Stimulated activated CD4-positive, alpha-beta T cell treated with anti-CD3 and anti-CD28 coated beads, TNF-alpha, amount 100 ng/mL, for 4 hours (primary cell): ENCODE data around the gene LHX2.

ENCODE experiments used
- DNase-seq, 3 experiments: peaks; one replicate each; pipeline ENCODE4 v3.0.0-alpha.2; 2020; ENCODE audit warnings: low read depth in 3 of 3

The LHX2 gene

DNA sequence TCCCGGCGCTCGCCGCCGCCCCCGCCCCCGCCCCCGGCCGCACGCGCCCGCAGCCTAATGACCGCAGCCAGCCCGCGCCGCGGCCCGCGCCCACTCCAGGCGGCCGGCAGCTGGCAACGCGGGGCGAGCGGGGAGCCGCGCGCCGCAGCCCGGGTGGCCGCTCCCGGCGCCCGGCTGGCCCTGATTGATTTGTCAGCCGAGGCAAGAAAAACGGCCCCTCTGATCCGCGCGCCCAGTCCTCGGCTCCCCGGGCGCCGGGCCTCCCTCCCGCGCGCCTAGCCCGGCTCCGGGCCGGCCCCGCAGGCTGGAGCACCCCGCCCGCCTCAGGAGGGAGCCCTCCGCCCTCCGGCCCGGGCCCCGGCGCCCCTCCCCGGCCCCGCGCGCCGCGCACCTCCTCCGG, 11.9 kb upstream of the LHX2 start:
- no peak for DNase-seq

DNA sequence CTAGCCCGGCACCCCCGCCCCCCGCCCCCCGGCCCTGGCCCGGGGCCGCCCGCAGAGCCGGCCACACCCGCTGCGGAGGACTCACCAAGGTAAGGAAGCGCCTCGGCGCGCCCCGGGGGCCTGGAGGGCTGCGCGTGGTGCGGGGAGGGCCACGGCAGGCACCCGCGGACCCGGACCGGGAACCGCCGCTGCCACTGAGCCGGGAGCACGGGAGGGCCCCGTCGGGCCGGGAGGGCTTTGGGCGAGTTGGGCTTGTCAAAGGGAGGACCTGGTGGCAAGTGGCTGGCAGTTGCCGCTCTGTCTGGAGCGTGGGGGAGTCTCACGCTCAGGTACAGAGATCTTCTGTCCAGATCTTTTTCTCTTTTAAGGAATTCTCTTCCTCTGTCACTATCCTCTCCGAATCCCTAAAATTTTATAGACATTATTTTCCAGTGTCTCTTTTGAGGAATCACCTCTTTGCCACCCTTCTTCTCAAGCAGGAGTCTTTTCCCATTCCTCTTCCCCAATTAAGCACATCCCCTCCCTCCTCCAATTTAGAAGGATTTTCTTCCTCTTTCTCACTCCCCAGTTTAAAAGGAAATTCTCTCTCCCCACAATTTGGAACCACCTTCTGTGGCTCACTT, 11.3 kb upstream of the LHX2 start:
- no peak for DNase-seq

DNA sequence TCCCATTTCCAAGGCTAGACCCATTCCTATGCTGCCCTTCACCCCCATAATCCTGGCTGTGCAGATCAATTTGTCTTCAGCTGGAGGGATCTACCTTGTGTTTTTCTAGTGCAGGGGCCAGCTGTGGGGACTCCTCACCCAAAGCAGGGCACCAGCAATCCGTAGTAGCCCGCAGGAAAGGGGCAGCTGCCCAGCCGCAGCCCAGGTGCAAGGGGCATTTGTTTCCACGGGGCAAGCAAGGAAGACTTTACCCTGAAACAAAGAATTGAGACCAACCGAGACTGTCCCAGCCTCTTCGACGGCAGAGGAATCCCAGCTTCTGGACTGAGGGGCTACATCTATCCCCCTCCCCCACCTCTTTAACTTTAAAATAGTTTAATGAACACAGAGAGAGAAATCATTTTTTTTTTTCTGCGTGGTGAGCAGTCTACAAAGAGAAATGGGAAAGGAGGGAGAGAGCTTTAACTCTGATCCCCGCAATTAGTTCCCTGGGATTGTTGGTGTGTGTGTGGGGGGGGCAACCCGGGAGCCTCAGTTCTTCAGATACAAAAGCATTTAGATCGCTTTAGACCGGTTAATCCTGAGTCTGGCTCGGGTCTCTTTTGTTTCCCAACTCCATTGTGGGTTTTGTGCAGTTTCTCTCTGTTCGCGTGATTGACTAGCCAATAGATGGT, 10.6 kb upstream of the LHX2 start:
- no peak for DNase-seq

DNA sequence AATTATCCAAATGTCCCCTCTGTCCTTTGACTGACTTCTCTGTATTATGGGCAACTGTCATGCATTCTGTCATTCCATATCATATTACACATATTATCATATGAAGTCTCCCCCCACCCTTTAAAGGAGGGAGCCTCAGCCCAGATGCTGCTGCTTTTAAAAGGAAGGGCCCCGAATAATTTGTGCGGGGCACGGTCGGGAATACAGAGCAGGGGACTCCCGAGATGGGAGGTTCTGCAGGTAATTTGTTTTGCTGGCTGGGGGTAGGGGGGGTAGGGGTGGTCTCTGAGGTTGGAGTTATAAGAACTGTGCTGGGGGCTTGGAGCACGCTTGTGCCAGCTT, 10.1 kb upstream of the LHX2 start:
- DNase-seq, result no peak

DNA sequence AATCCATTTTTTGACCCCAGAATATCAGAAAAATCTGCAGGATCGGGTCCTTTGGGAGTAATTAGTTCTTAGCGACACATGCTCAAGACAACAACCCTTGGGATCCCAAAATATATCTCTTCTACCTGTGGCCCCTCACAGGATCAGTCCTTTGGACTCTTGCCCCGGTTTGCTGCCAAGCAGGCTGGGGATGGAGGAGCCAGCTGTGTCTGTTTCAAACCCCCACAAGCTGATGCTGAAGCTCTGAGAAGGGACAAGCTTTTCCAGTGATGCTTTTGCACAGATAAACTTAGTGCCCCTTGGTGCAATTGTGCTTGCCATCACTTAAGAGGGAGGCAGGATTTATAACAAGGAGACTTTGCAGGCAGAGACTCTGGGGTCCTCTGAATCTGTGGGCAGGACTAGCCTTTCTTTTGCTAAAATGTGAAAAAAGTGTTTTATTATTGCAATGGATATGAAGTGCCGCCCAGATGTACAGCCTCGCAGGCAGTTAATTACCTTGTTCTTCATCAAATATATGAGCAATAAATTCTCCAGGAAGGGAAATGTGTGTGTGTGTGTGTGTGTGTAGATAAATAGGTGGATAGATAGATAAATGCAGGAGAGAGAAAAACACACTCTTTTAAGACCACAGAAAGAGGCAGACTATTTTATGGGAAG, 9.6 kb upstream of the LHX2 start:
- no peak for DNase-seq

DNA sequence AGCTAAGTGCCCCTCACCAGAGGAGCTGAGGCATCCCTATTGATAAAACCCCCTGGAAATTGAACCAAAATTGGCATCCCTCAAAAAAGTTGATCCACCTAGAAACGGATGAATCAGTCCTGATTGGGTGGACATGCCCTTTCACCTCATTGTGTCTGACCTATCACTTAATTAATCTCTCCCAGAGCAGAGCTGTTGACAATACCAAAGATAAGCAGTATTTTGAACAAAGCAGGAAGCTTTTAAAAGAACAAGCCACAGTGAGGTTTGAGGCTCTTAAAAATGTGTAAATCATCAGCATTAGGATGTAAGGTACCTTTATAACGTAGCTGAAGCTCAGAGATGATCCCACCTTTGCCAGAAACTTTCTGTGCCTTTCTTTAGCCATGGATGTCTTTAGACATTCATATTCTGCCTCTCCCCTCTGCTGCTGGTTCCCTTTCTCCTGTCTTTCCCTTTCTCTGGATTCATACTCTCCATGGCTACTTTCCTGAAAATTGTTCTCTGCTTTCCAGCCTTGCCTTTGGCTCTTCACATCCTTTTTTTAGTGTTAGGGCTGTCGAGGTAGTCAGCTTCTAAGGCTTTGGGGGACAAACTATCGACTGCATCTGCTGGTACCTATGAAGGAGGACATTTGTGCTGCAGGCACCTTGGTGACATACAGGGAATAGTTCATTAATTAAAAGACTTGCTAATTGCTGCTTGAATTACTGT, 7.8 kb upstream of the LHX2 start:
- no peak for DNase-seq

GRCh38 chr9:124004593-124004992, 7.0 kb upstream of the LHX2 start:
- no peak for DNase-seq

GRCh38 chr9:124005029-124005771, 6.4 kb upstream of the LHX2 start:
- DNase-seq, result no peak

DNA sequence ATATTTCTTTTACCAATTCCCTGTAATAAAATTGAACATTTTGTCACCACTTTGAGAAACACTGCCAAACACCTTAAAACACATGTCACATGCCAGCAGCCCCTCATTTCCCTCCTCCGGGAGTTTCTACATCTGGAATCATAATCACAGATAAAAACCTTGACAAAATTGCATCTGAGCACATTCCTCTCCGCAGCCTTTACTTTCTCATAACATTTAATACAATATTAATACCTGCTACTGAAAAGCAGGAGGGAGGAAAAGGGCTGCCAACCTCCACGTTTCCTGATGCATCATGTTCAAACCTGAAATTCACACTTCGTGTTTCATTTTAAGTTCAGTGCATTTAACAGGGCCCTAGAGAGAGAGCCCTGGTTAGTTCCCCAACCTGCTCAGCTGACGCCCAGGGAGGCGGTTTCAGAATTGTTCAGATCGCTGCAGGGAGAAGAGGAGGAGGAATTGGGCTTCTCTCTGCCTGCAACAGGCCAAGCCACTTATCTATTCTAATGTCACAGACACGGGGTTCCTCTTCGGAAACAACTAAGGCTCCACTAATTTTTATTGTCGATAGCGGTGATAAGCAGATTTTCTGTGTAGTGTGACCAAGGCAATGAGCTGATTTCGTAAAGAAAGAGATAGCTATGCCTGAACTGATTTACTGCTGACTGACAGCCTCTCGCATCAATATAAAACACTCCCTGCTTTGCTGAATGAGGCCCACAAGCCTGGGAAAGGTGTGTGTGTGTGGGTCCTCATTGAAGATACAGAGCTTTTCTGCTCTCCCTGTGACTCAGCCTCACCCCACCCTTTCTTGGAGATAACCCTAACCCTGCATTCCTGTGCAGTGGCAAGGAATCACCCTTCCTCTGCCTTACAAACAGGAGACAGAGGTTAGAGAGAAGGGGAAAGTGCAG, 4.9 kb upstream of the LHX2 start:
- DNase-seq, result no peak

GRCh38 chr9:124007565-124008302, 3.8 kb upstream of the LHX2 start:
- DNase-seq, result no peak

DNA sequence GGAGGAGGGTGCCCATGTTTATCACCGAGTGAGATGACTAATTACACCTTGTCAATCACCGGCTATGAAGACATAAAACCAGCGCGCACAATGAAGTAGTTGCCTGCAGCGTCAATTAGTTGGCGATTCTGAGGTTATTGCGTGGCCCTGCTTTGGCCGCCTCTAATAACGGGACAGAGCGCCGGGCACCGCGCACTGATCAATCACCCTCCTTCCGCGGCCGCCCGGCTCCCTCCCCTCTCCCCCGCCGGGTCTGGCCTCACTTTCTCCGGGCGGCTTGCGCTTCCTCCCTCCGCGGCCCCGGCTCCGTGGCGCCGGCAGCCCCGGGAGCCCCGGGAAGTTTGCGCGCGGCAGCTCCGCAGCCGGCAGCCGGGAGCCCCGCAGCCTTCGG, 3.3 kb upstream of the LHX2 start:
- DNase-seq, result no peak

DNA sequence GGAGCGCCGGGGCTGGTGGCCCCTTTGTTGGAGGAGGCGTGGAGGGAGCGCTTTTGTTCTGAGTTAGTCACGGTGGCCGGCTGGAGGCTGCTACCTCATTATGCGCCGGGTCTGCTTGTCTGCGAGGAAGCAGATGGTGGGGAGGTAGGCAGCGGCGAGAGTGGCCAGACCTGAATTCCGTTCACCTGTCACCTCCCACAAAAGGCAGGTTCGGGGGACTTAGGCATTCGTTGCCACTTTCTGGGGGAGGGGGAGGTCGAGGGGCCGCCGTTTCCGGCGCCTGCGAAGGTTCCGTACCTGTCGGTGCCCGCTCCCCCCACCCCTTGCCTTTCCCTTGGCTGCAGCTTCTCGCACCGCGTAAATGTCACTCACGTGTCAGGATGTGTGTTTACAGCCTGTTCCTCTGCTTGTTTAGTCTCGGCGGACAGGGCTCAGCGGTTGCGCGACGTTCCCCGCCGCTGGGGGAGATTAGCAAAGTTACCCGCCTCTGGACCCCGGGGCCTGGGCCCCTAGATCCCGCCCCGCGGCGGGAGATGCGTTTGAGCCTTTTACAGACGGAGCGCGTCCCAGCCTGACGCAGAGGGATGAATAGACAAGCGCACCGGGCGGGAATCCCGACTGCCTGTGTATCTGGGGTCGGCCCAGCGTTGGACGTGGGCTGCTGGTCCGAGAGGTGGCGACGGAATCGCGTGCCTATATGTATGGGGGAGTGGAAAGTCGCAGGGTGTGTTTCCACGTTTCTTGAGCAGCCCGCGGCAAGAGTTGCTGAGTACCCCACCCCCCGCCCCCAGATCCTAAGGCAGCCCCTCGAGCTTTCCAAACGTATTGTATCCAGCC, 2.7 kb upstream of the LHX2 start:
- no peak for DNase-seq

- no peak for DNase-seq
These were observed 1.9 kb upstream of the LHX2 start for GRCh38 chr9:124009531-124010217.

DNA sequence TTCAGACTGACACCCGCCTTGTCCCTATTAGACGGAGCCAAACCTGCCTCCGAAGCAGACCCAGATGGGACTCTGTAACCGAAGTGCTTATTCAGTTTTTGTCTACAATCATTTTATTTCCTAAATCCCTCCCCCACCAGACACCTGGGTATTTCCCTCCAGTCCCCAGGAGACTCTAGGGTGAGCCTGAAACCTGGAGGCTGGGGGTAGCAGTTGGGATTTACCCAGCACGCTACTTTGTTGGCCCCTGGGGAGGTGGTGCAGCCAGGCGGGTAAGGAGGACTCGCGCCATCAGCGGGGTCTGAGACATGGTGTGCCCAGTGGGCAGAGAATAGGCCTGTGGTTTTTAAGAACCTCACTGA, 1.3 kb upstream of the LHX2 start:
- DNase-seq, result no peak

DNA sequence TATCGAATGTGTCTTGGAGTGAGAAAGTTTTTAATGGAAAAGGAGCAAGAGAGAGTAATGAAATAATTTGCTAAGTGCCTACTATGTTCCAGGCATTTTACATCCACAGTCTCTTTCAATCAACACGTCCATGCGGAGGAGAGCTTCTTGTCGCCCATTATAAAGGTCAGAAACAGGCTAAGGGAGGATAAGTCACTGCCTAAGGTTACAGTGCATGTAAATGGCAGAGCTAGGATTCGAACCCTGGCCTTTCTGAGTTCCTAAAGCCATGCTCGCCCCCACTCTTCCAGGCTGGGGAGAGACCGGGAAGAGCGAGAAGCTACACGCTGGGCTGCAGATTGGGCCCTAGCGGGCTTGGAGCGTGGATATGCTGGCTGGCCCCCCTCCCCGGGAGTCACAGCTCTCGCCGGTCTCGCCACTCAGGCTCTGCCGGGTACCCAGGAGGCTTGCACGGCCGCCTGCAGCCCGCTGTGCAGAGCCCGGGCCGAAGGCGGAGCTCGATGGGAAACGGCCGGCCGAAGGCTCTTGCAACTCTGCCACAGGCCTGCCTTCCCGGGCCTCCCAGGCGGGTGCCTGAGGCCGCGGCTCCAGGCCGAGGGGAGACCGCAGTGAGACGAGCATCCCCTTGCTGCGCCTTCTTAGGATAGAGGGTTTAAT, 775 bp upstream of the LHX2 start:
- no peak for DNase-seq

DNA sequence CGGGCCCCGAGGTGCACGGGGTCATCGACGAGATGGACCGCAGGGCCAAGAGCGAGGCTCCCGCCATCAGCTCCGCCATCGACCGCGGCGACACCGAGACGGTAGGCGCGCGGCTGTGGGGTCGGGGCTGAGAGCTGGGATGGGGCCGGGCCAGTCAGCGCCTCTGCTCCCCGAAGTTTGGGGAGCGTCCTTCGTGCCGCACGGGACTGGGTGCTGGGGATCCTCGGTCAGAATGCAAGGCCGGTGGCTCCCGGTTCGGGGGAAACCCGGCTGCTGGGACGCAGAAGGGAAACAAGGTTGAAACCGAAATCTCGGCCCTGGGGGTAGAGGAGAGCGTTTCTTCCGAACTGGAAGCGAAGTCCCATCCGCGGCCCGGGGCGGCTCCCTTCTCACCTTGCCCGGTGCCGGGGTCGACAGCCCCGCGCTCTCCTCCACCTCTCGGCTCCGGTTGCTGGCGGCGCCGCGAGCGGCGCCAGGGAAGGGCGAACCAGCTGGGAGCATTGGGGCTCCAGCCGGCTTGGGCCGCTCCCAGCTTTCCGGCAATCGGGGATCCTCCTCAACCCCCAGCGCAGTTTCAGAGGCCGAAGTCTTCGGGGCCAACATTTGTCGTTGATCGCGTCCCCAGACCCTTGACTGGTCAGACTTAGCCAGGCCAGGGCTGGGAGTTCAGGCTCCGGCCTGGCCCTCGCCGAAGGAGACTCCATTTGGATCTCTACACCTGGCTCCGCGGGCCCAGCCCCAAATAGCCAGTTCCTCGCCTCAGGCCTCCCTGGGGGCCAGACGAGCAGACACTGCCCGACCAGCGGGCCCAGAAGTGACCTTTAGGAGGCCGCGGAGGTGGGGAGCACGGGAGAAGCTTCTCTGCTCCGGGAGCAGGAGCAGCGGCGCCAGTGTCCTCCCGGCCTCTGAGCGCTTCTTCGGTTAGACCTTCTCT, 1.1 kb downstream of the LHX2 start:
- no peak for DNase-seq
